GM18507 (cell line): ENCODE data around the gene SHCBP1.
"Not testable (repeated sequence)": the region's sequence is repeated elsewhere in the genome, so short reads cannot be mapped to it uniquely, and the experiment has no call there.

Source experiments
- DNase-seq: peaks from one replicate; pipeline ENCODE4 v3.0.0; 2011; ENCODE audit warnings: low read depth; ENCODE audit not compliant: insufficient read length; ENCODE audit errors: extremely low spot score
- FAIRE-seq: peaks from 2 replicates; lab custom pipeline; 2011; peaks lifted over from hg19 to GRCh38; lab: Jason Lieb, UNC

Gene SHCBP1, protein sequence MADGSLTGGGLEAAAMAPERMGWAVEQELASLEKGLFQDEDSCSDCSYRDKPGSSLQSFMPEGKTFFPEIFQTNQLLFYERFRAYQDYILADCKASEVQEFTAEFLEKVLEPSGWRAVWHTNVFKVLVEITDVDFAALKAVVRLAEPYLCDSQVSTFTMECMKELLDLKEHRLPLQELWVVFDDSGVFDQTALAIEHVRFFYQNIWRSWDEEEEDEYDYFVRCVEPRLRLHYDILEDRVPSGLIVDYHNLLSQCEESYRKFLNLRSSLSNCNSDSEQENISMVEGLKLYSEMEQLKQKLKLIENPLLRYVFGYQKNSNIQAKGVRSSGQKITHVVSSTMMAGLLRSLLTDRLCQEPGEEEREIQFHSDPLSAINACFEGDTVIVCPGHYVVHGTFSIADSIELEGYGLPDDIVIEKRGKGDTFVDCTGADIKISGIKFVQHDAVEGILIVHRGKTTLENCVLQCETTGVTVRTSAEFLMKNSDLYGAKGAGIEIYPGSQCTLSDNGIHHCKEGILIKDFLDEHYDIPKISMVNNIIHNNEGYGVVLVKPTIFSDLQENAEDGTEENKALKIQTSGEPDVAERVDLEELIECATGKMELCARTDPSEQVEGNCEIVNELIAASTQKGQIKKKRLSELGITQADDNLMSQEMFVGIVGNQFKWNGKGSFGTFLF

GRCh38 chr16:46621006-46621933, at the start of gene SHCBP1:
Gene SHCBP1 (minus strand): TSS chr16:46621379. CDS start chr16:46621359, 20 bp downstream.
- peak; percentile 88 for DNase-seq
- peak; percentile 84 for FAIRE-seq

GRCh38 chr16:46662123-46662522, 40.9 kb upstream of the SHCBP1 start:
- DNase-seq (no peak), FAIRE-seq (no peak)

DNA sequence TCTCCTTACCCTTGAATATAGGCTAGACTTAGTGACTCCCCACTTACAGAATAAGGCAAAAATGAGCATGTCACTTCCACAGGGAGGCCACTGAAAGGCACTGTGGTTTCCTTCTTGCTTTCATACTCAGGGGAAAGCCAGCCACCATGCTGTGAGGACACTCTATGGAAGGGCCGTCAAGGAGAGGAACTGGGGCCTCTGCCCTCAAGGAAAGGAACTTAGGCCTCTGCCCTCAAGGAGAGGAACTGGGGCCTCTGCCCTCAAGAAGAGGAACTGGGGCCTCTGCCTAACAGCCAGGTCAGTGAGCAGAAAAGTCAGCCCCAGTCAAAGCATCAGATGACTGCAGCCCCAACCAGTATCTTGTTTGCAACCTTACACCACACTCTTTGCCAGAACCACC, 37.7 kb upstream of the SHCBP1 start:
- FAIRE-seq (peak; percentile 92), DNase-seq (peak; percentile 22)

DNA sequence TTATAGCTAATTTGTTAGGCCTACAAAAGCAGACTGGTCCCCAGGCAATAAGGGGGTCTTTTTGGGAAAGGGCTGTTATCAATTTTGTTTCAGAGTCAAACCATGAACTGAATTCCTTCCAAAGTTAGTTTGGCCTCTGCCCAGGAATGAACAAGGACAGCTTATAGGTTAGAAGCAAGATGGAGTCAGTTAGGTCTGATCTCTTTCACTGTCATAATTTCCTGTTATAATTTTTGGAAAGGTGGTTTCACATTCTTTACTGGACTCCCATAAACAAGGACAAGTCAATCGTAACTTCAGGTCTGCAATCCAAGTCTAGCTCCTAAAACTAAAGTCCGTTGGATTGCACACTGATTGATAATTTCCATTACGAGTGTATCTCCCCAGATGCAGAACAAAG, 30.1 kb upstream of the SHCBP1 start:
- FAIRE-seq = no peak
- no peak for DNase-seq

- FAIRE-seq (no peak), DNase-seq (no peak)
Measured at GRCh38 chr16:46650254-46650623, 29.1 kb upstream of the SHCBP1 start.

- FAIRE-seq (no peak), DNase-seq (no peak)
Measured at GRCh38 chr16:46649588-46650253, 28.5 kb upstream of the SHCBP1 start.

DNA sequence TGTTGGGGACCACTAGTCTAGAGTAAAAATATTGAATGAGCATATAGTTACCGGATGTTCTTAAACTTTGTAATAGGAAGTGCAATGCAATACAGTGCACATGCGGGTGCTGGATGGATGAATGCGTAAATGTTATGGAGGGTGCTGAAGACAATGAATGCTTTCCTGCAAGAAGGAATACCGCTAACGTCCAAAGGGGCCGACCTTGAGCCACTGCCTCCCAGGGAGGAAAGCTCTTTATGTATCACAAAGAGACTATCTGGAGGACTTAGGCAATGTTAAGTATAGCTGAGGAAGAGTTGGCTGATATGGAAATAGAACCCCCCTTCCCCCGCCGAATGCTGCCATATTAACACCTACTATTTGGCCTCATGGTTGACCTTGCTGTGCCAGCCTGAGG, 27.5 kb upstream of the SHCBP1 start:
- no peak for FAIRE-seq
- no peak for DNase-seq

- FAIRE-seq (no peak), DNase-seq (no peak)
Measured at GRCh38 chr16:46638947-46639925, 18.1 kb upstream of the SHCBP1 start.

GRCh38 chr16:46632778-46633733, 11.9 kb upstream of the SHCBP1 start:
- no peak for FAIRE-seq
- DNase-seq = no peak

DNA sequence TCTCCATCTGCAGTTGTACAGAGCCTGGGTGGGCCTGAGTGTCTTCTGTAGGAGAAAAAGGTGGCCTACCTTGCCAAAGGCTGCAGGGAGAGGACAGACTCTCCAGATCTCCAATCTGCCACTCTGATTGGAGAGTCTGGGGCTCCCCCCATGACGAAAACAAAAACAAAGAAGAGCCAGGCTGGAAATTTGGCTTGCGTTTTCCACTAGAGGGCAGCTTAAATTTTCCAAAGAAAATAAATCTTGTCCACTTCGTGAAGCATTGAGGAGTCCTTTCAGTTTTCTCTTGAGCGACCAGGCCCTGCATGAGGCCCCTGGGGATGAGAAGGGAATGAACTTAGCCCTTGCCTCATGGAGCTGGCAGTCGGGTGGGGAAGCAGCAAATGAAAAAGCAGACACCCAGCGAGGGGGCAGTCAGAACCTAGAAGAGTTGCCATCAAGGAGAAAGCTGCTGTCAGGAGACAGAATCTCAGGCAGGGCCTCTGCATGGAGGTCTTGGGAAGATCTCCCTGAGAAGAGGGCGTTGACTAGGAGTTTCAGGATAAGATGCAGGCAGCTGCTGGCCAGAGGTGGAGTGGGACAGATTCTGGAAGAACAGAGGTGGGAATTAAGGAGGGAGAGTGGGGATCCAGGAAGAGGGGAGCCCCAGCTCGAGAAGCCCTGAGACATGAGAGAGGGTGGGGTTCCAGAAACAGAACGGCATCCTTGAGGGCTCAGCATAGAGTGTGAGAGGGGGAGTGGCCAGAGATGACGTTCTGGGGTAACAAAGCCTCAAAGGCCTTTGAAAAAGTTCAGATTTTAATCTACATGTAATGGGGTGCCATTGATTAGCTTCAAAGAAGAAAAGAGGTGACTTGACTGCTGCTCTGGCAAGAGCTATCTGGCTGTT, 8.4 kb upstream of the SHCBP1 start:
- FAIRE-seq (peak; percentile 12), DNase-seq (no peak)

DNA sequence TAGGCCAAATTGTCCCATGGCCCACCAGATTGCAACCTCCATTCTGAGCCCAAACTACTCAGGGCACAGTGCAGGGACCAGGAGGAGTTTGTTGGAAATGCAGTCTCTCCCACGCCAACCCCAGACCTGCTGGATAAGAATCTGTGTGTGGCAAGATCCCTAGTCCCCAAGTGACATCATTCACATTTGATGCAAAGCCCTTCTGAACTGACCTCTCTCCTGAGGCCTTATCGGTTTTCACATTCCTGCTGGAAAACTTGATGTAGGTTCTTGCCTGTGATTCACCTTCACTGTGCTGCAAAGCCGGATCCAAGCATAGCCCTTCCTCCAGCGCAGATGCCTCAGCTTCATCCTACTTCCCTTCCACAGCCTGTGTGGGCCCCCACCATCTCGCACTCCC, 6.6 kb upstream of the SHCBP1 start:
- DNase-seq (no peak), FAIRE-seq (no peak)

- not testable (repeated sequence) for FAIRE-seq, DNase-seq
Measured at GRCh38 chr16:46626681-46627080, 5.5 kb upstream of the SHCBP1 start.

- FAIRE-seq, DNase-seq: not testable (repeated sequence)
Measured at GRCh38 chr16:46624862-46625261, 3.7 kb upstream of the SHCBP1 start.

GRCh38 chr16:46623707-46624106, 2.5 kb upstream of the SHCBP1 start:
- not testable (repeated sequence) for FAIRE-seq, DNase-seq

GRCh38 chr16:46623246-46623645, 2.1 kb upstream of the SHCBP1 start:
- FAIRE-seq = peak; percentile 24
- not testable (repeated sequence) for DNase-seq

GRCh38 chr16:46621934-46622676, 926 bp upstream of the SHCBP1 start:
- no peak for FAIRE-seq
- DNase-seq = no peak
